ENCODE results near the gene AHRR. TPM values are rescaled to one million over a fixed set of nuclear protein-coding genes. Genes with fewer than 3 reads are reported as not detected.
A peak's percentile ranks its signal among the peaks of the same experiment; 100 is the strongest.

The AHRR gene
- total and polyA plus RNA-seq, 2 experiments from 2014 or later = 0.27 to 1.8 TPM

DNA sequence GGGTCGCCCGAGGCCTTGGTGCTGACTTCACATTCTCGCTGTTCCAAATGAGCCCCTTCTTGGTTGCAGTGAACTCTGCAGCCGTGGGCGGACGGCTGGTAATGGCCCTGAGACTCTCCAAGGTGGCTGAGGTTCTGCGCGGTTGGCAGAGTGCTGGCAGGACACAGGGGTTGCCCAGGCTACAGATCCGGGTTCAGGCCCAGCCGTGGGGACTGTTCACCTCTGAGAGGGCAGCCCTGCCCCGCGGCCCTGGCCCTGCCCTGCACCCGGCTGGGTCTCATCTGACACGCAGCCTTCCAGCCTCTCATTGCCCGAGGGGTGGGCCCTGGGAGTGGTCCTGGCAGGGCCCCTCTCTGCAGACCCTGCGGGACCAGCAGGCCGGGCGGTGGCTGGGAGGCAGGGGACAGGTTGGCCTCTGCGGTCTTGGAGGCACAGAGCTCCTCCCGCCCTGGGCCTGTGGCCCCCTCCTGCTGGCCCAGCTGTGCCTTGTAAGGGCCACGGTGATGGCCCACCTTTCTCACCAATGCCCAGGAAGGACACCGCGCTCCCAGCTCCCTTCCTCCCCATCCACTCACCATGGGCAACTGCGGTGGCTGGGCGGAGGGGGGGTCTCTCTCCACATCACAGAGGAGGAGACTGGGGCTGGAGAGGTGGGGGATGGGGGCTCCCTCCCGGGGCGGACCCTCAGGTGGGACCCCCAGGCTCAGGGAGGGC, 51.6 kb downstream of the AHRR start:
- H3K9me3 Mint-ChIP-seq = no peaks in the 10 kb centered on the region
- peak overlapping the region; percentile 54 for H3K4me3 ChIP-seq
- H3K27me3 Mint-ChIP-seq (ENCODE audit: insufficient read depth, low read depth, poor library complexity) = peaks cover 19% of the 10 kb centered on the region
- no peaks in the 10 kb centered on the region for H3K4me1 ChIP-seq (ENCODE audit: insufficient read depth)
- H3K27ac Mint-ChIP-seq = no peak overlapping the region
- no peak overlapping the region for H3K27ac ChIP-seq (ENCODE audit: low read depth)
- DNase-seq (ENCODE audit: low spot score) (peak; percentile 44), ATAC-seq (peak; percentile 52)
- peak overlapping the region; percentile 52; the same call in 1 of the 2 replicates for H2AFZ ChIP-seq
- TF ChIP-seq NANOG (IDR thresholded peaks at IDR 0.05; ENCODE audit: borderline replicate concordance) (no peak), ZNF331 (CRISPR knock-in tag; IDR thresholded peaks at IDR 0.05; ENCODE audit: low read depth) (no peak), CREB1 (CRISPR knock-in tag; IDR thresholded peaks at IDR 0.05; ENCODE audit: low read depth) (no peak), EZH2phosphoT487 (IDR thresholded peaks at IDR 0.05; ENCODE audit: unreplicated experiment) (no peak), POLR2AphosphoS5 (IDR thresholded peaks at IDR 0.05; ENCODE audit: low read depth) (no peak), ZNF114 (CRISPR knock-in tag; IDR thresholded peaks at IDR 0.05) (no peak), STAT1 (IDR thresholded peaks at IDR 0.05; ENCODE audit: unreplicated experiment) (no peak), JUNB (IDR thresholded peaks at IDR 0.05; ENCODE audit: unreplicated experiment) (no peak)
- TF ChIP-seq, protein P1, sequence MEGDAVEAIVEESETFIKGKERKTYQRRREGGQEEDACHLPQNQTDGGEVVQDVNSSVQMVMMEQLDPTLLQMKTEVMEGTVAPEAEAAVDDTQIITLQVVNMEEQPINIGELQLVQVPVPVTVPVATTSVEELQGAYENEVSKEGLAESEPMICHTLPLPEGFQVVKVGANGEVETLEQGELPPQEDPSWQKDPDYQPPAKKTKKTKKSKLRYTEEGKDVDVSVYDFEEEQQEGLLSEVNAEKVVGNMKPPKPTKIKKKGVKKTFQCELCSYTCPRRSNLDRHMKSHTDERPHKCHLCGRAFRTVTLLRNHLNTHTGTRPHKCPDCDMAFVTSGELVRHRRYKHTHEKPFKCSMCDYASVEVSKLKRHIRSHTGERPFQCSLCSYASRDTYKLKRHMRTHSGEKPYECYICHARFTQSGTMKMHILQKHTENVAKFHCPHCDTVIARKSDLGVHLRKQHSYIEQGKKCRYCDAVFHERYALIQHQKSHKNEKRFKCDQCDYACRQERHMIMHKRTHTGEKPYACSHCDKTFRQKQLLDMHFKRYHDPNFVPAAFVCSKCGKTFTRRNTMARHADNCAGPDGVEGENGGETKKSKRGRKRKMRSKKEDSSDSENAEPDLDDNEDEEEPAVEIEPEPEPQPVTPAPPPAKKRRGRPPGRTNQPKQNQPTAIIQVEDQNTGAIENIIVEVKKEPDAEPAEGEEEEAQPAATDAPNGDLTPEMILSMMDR (conservative IDR thresholded peaks at IDR 0.05; ENCODE audit: low read depth in 2 of 2) = no peak
- TF ChIP-seq, protein P2, sequence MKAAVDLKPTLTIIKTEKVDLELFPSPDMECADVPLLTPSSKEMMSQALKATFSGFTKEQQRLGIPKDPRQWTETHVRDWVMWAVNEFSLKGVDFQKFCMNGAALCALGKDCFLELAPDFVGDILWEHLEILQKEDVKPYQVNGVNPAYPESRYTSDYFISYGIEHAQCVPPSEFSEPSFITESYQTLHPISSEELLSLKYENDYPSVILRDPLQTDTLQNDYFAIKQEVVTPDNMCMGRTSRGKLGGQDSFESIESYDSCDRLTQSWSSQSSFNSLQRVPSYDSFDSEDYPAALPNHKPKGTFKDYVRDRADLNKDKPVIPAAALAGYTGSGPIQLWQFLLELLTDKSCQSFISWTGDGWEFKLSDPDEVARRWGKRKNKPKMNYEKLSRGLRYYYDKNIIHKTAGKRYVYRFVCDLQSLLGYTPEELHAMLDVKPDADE (IDR thresholded peaks at IDR 0.05) = no peak
- TF ChIP-seq, protein P3, sequence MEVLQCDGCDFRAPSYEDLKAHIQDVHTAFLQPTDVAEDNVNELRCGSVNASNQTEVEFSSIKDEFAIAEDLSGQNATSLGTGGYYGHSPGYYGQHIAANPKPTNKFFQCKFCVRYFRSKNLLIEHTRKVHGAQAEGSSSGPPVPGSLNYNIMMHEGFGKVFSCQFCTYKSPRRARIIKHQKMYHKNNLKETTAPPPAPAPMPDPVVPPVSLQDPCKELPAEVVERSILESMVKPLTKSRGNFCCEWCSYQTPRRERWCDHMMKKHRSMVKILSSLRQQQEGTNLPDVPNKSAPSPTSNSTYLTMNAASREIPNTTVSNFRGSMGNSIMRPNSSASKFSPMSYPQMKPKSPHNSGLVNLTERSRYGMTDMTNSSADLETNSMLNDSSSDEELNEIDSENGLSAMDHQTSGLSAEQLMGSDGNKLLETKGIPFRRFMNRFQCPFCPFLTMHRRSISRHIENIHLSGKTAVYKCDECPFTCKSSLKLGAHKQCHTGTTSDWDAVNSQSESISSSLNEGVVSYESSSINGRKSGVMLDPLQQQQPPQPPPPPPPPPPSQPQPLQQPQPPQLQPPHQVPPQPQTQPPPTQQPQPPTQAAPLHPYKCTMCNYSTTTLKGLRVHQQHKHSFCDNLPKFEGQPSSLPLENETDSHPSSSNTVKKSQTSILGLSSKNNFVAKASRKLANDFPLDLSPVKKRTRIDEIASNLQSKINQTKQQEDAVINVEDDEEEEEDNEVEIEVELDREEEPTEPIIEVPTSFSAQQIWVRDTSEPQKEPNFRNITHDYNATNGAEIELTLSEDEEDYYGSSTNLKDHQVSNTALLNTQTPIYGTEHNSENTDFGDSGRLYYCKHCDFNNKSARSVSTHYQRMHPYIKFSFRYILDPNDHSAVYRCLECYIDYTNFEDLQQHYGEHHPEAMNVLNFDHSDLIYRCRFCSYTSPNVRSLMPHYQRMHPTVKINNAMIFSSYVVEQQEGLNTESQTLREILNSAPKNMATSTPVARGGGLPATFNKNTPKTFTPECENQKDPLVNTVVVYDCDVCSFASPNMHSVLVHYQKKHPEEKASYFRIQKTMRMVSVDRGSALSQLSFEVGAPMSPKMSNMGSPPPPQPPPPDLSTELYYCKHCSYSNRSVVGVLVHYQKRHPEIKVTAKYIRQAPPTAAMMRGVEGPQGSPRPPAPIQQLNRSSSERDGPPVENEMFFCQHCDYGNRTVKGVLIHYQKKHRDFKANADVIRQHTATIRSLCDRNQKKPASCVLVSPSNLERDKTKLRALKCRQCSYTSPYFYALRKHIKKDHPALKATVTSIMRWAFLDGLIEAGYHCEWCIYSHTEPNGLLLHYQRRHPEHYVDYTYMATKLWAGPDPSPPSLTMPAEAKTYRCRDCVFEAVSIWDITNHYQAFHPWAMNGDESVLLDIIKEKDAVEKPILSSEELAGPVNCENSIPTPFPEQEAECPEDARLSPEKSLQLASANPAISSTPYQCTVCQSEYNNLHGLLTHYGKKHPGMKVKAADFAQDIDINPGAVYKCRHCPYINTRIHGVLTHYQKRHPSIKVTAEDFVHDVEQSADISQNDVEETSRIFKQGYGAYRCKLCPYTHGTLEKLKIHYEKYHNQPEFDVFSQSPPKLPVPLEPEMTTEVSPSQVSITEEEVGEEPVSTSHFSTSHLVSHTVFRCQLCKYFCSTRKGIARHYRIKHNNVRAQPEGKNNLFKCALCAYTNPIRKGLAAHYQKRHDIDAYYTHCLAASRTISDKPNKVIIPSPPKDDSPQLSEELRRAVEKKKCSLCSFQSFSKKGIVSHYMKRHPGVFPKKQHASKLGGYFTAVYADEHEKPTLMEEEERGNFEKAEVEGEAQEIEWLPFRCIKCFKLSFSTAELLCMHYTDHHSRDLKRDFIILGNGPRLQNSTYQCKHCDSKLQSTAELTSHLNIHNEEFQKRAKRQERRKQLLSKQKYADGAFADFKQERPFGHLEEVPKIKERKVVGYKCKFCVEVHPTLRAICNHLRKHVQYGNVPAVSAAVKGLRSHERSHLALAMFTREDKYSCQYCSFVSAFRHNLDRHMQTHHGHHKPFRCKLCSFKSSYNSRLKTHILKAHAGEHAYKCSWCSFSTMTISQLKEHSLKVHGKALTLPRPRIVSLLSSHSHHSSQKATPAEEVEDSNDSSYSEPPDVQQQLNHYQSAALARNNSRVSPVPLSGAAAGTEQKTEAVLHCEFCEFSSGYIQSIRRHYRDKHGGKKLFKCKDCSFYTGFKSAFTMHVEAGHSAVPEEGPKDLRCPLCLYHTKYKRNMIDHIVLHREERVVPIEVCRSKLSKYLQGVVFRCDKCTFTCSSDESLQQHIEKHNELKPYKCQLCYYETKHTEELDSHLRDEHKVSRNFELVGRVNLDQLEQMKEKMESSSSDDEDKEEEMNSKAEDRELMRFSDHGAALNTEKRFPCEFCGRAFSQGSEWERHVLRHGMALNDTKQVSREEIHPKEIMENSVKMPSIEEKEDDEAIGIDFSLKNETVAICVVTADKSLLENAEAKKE (CRISPR knock-in tag; IDR thresholded peaks at IDR 0.05) = no peak
- TF ChIP-seq, protein P4, sequence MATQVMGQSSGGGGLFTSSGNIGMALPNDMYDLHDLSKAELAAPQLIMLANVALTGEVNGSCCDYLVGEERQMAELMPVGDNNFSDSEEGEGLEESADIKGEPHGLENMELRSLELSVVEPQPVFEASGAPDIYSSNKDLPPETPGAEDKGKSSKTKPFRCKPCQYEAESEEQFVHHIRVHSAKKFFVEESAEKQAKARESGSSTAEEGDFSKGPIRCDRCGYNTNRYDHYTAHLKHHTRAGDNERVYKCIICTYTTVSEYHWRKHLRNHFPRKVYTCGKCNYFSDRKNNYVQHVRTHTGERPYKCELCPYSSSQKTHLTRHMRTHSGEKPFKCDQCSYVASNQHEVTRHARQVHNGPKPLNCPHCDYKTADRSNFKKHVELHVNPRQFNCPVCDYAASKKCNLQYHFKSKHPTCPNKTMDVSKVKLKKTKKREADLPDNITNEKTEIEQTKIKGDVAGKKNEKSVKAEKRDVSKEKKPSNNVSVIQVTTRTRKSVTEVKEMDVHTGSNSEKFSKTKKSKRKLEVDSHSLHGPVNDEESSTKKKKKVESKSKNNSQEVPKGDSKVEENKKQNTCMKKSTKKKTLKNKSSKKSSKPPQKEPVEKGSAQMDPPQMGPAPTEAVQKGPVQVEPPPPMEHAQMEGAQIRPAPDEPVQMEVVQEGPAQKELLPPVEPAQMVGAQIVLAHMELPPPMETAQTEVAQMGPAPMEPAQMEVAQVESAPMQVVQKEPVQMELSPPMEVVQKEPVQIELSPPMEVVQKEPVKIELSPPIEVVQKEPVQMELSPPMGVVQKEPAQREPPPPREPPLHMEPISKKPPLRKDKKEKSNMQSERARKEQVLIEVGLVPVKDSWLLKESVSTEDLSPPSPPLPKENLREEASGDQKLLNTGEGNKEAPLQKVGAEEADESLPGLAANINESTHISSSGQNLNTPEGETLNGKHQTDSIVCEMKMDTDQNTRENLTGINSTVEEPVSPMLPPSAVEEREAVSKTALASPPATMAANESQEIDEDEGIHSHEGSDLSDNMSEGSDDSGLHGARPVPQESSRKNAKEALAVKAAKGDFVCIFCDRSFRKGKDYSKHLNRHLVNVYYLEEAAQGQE (IDR thresholded peaks at IDR 0.05; ENCODE audit: unreplicated experiment) = no peak
- H3K36me3 ChIP-seq (ENCODE audit: insufficient read depth) = no peaks in the 10 kb centered on the region
- peak overlapping the region; percentile 78 for H3K4me2 ChIP-seq
- no peaks in the 10 kb centered on the region for H4K20me1 ChIP-seq (replicated peaks; ENCODE audit: insufficient read depth)
- no peaks in the 10 kb centered on the region for H3K79me2 ChIP-seq (replicated peaks; ENCODE audit: insufficient read depth)
- H3K36me3 Mint-ChIP-seq (ENCODE audit: low read depth) = no peaks in the 10 kb centered on the region
- no peaks in the 10 kb centered on the region for H3F3A ChIP-seq (replicated peaks; ENCODE audit: low read depth)
- no peaks in the 10 kb centered on the region for H3K9me2 ChIP-seq (ENCODE audit: insufficient read depth)
- no peak overlapping the region for H3K4me3 Mint-ChIP-seq
- peaks cover 7% of the 10 kb centered on the region for H3K4me1 Mint-ChIP-seq
- peaks cover 10% of the 10 kb centered on the region for H3K27me3 ChIP-seq (ENCODE audit: insufficient read depth)
